Jurkat, Clone E6-1 (cell line): Measurements from ENCODE around the gene C2CD4B.

Experiments used
- DNase-seq: peaks from one replicate; pipeline ENCODE4 v3.0.0-alpha.2; 2011; ENCODE audit warnings: low read depth, low spot score
- H3K4me3 ChIP-seq: 2 replicates; pipeline ENCODE4 v1.5.1; 2011; ENCODE audit warnings: mild to moderate bottlenecking, low read length, control low read depth, moderate library complexity

Gene C2CD4B

DNA sequence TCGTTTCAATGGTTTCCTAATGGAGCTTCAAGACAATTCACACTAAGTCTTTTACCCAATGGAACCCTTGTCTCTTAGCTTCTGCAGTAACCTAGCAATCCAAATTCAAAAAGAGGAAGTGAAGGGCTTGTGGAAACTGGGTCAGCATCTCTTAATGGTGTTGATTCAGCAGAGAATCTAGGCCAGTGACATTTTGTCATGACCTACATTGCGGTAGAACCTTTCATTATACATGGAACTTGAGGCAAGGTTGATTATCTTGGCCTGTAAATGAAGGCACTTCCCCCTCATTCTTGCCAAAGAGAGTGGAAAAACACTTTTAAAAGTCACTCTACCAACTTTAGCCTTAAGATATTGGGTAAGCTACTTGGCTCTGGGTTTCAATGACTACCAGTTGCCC, 42.8 kb downstream of the C2CD4B start:
- no peak for DNase-seq
- no peak overlapping the region for H3K4me3 ChIP-seq

DNA sequence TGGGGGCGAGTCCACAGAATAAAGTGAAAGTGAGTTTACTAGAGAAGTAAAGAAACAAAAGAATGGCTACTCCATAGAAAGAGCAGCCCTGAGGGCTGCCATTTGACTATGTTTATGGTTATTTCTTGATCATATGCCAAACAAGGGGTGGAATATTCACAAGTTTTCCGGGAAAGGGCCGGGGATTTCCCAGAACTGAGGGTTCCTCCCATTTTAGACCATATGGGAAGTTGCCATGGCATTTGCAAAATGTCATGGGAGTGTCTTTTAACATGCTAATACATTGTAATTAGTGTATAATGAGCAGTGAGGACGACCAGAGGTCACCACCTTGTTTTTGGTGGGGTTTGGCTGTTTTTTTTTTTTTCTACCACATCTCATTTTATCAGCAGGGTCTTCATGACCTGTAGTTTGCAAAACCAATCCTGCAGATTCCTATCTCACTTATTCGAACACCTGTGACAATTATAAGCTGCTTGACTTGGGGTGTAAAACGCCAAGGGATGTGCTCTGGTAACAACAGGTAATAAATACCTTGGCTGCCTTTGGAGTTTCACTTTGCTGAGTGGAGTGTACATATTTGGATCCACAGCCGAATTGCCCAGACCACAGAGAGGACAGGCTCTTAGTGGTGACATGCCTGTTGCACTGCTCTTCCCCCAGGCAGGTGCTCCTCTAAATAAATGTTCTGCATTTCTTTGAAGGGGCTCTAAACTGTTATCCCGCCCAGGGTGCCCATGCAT, 43.6 kb downstream of the C2CD4B start:
- no peak overlapping the region for H3K4me3 ChIP-seq
- no peak for DNase-seq

DNA sequence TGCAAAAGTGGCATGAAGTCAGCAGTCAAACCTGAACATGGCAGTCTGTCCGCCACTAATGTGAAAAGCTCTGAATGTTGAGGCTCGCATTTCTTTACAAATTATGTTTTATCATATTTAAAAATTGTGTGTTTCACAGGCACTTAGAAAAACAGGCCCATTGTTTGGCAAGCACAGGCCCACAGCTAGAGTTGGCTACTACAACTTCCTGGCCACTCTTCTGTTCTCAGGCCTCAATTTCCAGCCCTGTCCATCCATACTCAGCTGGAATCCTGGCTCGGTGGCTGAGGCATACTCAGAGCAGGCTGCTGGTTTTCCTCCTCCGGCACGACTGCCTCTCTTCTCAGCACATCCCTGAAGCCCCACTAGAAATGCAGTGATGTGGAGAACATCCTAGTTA, 44.3 kb downstream of the C2CD4B start:
- H3K4me3 ChIP-seq: no peak overlapping the region
- DNase-seq: no peak

DNA sequence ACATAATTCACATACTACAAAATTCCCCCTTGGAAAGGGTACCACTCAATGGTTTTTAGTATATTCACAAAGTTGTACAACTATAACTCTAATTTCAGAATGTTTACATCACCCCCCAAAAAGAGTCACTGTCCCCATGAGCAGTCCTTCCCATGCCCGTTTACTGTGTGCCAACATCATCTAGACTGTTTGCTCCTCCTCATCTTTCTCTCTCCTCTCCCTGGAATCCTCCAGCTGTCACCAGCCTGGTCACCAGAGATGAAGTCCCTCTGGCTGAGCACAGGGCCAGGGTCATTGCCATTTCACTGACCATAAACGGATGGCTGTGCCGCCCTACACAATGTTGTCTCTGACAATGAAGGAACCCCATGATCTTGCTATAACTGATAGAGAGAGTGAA, 45.2 kb downstream of the C2CD4B start:
- H3K4me3 ChIP-seq: no peak overlapping the region
- no peak for DNase-seq

DNA sequence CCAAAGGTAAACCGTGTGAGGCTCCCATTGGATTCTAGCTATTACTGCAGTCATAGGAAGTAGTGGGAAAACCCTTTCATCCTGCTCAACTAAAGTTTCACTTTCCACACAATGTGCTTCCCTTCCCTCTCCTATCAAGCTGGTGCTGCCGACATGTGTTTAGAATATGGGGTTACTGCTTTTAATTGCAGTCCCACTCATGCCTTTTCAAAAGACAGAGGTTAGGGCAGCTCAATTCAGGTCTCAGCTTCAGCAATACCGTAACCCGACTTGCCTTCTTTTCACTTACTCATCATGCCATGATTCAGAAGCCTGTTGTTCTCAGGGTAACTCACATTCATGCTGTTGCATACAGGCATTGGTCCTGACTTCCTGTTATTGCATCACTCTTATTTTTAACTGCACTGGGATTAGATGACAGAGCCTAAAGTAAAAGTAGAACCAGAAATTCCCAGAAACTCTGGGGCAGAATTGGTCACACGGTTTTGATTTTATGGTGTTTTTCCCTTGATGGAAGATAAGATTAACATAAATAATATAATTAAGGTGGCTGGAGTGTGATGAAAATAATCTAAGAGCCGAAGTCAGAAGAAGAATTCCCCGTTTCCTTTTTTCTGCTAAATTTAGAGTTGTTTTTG, 45.7 kb downstream of the C2CD4B start:
- DNase-seq: no peak
- H3K4me3 ChIP-seq: no peak overlapping the region

DNA sequence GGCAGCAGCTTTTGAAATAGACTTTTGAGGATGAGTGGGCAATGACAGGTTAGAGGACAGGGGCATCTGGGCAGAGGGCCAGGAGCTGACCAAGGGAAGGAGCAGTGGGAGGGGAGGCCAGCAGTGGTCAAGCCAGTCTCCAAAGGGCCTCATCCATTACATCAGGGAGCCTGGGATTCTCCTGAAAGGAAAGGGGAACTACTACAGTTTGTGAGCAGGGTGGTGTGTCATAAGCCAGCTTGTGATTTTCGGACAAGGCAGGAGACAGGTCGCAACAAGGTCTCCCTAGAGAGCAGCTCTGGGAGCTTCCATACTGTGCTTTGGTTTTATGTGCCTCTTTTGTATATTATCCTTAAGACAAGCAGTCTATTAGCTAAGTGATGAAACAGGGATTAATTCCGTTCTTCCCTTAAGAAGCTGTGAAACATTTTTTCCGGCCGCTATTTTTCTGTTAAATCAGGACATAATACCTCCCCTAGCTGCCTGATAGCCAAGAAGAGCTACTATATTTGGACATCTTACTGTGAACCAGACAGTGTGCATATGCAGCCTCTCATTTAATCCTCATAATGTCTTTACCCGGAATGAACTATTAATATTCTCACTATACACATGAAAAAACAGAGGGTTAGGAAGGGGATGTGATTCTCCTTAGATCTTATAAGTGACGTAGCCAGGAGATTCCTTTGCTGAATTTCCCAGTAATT, 46.4 kb downstream of the C2CD4B start:
- no peak overlapping the region for H3K4me3 ChIP-seq

DNA sequence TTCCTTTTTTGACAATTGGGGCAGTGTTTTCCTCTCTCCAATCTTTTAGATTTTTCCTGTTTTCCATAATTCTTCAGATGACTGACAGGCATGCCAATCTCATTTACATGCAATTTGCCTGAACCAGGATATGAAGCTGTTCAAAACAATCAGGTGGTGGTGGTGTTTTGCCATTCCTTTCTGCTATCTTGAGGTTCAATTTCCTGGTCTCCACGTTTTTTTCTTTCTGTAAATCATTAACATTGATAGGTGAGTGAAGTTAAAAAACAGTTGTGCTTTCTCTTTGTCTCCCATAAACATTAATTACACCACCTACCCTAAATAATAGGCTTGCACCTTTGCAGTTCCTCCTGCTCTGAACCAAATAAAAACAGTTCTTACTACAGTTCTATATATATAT, 49.2 kb downstream of the C2CD4B start:
- no peak for DNase-seq
- H3K4me3 ChIP-seq: no peak overlapping the region

More for the DNA sequence above, 46.4 kb downstream of the C2CD4B start:
- DNase-seq: no peak
